ENCODE data around the gene TECR.
A peak's percentile ranks its signal among the peaks of the same experiment; 100 is the strongest.
"Not testable (repeated sequence)": the region's sequence is repeated elsewhere in the genome, so short reads cannot be mapped to it uniquely, and the experiment has no call there.

TECR gene

GRCh38 chr19:14540741-14541525, 11.5 kb downstream of the TECR start:
- no peak overlapping the region for H3K4me3 ChIP-seq
- TF ChIP-seq Cebpa-rat (IDR thresholded peaks at IDR 0.05): no peak
- peaks cover 0 to 19% (median 4%) of the 10 kb centered on the region in 11 experiments; a peak in 5 of 22 replicates for H3K36me3 ChIP-seq
- H3K4me2 ChIP-seq: no peak overlapping the region
- H3K4me1 ChIP-seq: peaks cover 40 to 79% (median 66%) of the 10 kb centered on the region in 10 experiments
- H4K20me1 ChIP-seq: peaks cover 27 to 73% (median 54%) of the 10 kb centered on the region in 11 experiments; a peak in 20 of 22 replicates
- H3K9me3 ChIP-seq (replicated peaks in 1 of 11): no peaks in the 10 kb centered on the region
- H3K27ac ChIP-seq: peak overlapping the region in 4 of 11 experiments; percentile 4 to 79 (median 14); a peak in 5 of 22 replicates
- no peaks in the 10 kb centered on the region for H3K27me3 ChIP-seq
- 0 out of 22 replicates have a peak overlapping the region, but pooled peaks of 1 of the 11 experiments have one; percentile 9 for H3K9ac ChIP-seq

DNA sequence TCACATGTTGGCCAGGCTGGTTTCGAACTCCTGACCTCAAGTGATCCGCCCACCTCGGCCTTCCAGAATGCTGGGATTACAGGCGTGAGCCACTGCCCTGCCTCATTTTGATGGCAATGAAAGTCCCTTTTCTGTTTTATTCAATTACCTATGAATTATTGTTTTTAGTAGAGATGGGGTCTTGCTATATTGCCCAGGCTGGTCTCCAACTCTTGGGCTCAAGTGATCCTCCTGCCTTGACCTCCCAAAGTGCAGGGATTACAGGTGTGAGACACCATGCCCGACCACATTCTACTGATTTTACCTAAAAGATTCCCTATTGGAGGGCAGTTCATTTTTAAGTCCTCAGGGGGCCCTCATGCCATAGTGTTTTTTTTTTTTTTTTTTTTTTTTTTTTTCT, 12.6 kb downstream of the TECR start:
- not testable (repeated sequence) for H3K4me3 ChIP-seq; H3K9ac ChIP-seq; H3K27me3 ChIP-seq; H3K9me3 ChIP-seq (replicated peaks in 1 of 11)
- H3K36me3 ChIP-seq: peaks cover 0 to 19% (median 5%) of the 10 kb centered on the region in 11 experiments; a peak in 5 of 22 replicates
- peaks cover 35 to 76% (median 59%) of the 10 kb centered on the region in 11 experiments; a peak in 20 of 22 replicates for H4K20me1 ChIP-seq
- peak overlapping the region in 9 of 11 experiments; percentile 58 to 79 (median 67); a peak in 16 of 22 replicates for H3K4me2 ChIP-seq
- peak overlapping the region in 6 of 11 experiments; percentile 52 to 79 (median 64); a peak in 9 of 22 replicates for H3K27ac ChIP-seq
- peaks cover 43 to 82% (median 69%) of the 10 kb centered on the region in 10 experiments for H3K4me1 ChIP-seq

DNA sequence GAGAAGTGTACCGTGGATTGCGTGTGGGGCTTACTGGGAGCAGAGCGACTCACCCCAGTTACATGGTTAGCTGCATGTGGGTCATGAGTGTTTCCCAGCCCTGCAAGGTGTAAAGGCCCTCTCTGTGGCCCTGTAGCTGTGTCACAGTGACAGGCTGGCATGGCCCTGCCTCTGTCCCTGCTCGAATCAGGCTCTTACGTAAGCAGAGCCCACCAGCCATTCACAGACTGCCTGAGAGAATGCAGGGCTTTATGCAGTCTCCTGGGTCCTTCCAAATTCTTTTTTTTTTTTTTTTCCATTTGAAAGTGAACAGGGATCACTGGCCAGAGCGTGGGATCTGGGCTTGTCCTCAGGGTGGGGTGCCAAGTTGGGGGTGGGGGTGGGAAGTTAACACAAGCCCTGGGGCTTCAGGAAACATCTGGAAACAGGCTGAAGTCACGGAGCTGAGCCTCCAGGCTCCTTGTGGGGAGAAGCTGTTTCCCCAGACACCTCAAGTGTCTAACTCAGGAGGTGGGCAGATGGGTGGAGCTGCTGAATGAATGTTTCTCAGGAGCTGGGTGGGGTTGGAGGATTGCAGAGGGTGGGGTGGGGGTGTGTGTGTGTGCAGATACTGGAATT, 13.4 kb downstream of the TECR start:
- H3K27ac ChIP-seq: peak overlapping the region in 9 of 11 experiments; percentile 7 to 79 (median 60); a peak in 17 of 22 replicates
- no peaks in the 10 kb centered on the region for H3K9me3 ChIP-seq (replicated peaks in 1 of 11)
- peaks cover 0 to 19% (median 5%) of the 10 kb centered on the region in 11 experiments; a peak in 6 of 22 replicates for H3K36me3 ChIP-seq
- H3K27me3 ChIP-seq: no peaks in the 10 kb centered on the region
- peaks cover 43 to 83% (median 71%) of the 10 kb centered on the region in 10 experiments for H3K4me1 ChIP-seq
- no peak overlapping the region for H3K4me3 ChIP-seq
- TF ChIP-seq Cebpa-rat (IDR thresholded peaks at IDR 0.05): no peak
- H4K20me1 ChIP-seq: peaks cover 28 to 73% (median 58%) of the 10 kb centered on the region in 11 experiments; a peak in 20 of 22 replicates
- H3K4me2 ChIP-seq: peak overlapping the region; percentile 58 to 79 (median 67)
- H3K9ac ChIP-seq: peak overlapping the region in 9 of 11 experiments; percentile 20 to 67 (median 44); a peak in 12 of 22 replicates

DNA sequence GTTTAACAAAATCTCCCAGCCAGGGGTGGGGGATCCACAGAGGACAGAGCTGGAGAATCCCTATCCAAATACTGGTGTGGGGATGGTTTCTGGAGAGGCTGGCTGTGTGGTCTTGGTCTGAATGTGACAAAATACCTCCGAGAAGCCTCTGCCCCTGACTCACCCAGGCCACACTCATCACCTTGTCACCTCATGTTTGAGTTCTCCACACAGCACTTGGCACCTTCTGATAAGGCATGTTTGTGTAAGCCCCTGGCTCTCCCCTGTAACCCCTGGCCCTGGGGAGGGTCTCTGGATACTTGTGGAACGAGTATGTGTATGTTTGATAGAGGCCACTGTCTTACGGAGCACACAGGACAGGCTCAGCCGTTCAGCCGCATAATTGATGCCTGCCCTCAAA, 14.7 kb downstream of the TECR start:
- no peaks in the 10 kb centered on the region for H3K9me3 ChIP-seq (replicated peaks in 1 of 11)
- H3K36me3 ChIP-seq: peaks cover under 1 to 29% (median 11%) of the 10 kb centered on the region in 11 experiments; a peak in 17 of 22 replicates
- 0 out of 20 replicates have a peak overlapping the region, but pooled peaks of 1 of the 10 experiments have one; percentile 25 for H3K4me3 ChIP-seq
- H3K4me2 ChIP-seq: peak overlapping the region; percentile 72 to 98 (median 93); a peak in 21 of 22 replicates
- no peak for TF ChIP-seq Cebpa-rat (IDR thresholded peaks at IDR 0.05)
- H3K27me3 ChIP-seq: no peaks in the 10 kb centered on the region
- H4K20me1 ChIP-seq: peaks cover 28 to 68% (median 55%) of the 10 kb centered on the region in 11 experiments; a peak in 20 of 22 replicates
- H3K27ac ChIP-seq: peak overlapping the region in 8 of 11 experiments; percentile 21 to 73 (median 58); a peak in 15 of 22 replicates
- peak overlapping the region in 8 of 11 experiments; percentile 1 to 67 (median 50); a peak in 11 of 22 replicates for H3K9ac ChIP-seq
- H3K4me1 ChIP-seq: peaks cover 43 to 87% (median 74%) of the 10 kb centered on the region in 10 experiments

DNA sequence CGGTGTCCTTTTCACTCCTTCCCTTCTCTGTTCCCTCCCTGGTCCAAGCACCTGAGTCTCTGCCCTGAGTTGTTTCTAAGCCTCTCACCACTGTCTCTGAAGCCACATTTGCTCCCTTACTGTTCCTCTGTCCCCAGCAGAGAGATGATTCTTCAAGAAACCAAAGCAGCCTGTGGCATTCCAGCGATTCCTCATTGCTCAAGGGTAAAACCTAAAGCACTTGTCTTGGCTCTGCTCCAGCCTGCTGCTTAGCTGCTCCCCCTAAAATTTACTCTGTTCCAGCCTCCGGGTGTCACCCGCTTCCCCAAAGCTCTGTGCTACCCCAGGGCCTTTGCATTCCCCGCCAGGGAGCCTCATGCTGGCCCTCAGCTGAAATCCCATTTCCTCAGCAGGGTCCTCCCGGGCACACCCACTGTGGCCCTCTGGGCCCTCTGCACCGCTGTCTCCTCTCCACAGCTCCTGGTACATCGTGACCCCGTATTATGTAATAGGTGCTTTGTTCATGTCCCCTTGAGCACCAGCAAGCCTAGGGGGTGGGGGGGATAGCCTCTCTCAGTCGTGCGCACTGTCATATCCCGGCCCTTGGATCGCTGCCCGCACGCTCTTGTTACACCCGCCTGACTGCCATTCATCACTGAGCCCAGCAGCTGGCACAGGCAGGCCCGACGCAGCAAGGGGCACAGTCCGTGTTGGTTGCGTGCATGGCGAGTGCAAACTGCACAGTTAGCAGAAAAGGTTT, 15.8 kb downstream of the TECR start:
- Histone ChIP-seq H3K9ac (peak overlapping the region in 9 of 11 experiments; percentile 9 to 70 (median 54); a peak in 15 of 22 replicates), H3K4me2 (peak overlapping the region; percentile 72 to 98 (median 93)), H4K20me1 (peaks cover 28 to 68% (median 57%) of the 10 kb centered on the region in 11 experiments; a peak in 20 of 22 replicates)

GRCh38 chr19:14545716-14546082, 16.3 kb downstream of the TECR start:
- peak overlapping the region in 8 of 11 experiments; percentile 2 to 73 (median 48); a peak in 15 of 22 replicates for H3K27ac ChIP-seq
- peaks cover 58 to 94% (median 83%) of the 10 kb centered on the region in 10 experiments for H3K4me1 ChIP-seq

More for the DNA sequence above, 15.8 kb downstream of the TECR start:
- no peaks in the 10 kb centered on the region for H3K27me3 ChIP-seq
- no peaks in the 10 kb centered on the region for H3K9me3 ChIP-seq (replicated peaks in 1 of 11)
- H3K27ac ChIP-seq: peak overlapping the region in 8 of 11 experiments; percentile 2 to 73 (median 48); a peak in 13 of 22 replicates
- H3K4me1 ChIP-seq: peaks cover 53 to 93% (median 78%) of the 10 kb centered on the region in 10 experiments
- TF ChIP-seq Cebpa-rat (IDR thresholded peaks at IDR 0.05): no peak
- peak overlapping the region in 9 of 10 experiments; percentile 13 to 51 (median 28); a peak in 7 of 20 replicates for H3K4me3 ChIP-seq
- peaks cover 9 to 28% (median 14%) of the 10 kb centered on the region in 11 experiments; a peak in 18 of 22 replicates for H3K36me3 ChIP-seq

DNA sequence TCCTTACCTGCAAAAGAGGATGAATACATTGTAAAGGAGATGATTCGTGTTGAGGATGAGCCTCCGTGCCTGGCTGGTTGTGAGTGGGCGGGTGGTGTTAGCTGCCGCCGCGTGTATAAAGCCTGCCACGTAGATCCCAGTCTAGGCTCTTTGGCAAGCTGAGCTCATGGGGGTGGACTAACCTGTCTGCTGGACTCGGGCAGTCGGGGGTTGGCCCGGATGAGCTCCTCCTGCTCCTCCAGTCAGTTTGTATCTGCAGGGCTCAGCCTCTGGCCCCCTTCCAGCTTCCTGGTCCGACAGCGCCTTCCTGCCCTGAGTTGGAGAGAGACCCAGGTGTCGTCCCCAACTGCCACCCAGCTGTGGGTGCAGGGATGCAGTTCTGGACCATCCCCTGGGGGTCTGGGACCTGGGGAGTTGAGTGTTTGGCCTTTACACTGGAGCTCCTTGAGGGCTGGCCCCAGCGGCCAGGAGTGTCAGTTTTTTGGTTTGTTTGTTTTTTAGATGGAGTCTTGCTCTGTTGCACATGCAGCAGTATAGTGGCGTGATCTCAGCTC, 20.9 kb downstream of the TECR start:
- Histone ChIP-seq H4K20me1 (peaks cover 23 to 68% (median 51%) of the 10 kb centered on the region in 11 experiments; a peak in 20 of 22 replicates), H3K27ac (peak overlapping the region in 9 of 11 experiments; percentile 16 to 84 (median 72); a peak in 18 of 22 replicates), H3K4me3 (peak overlapping the region in 3 of 10 experiments; percentile 17 to 47 (median 18); a peak in 3 of 20 replicates), H3K36me3 (peaks cover 10 to 31% (median 15%) of the 10 kb centered on the region in 11 experiments; a peak in 18 of 22 replicates), H3K27me3 (no peaks in the 10 kb centered on the region), H3K9me3 (replicated peaks in 1 of 11) (no peaks in the 10 kb centered on the region), H3K4me2 (peak overlapping the region; percentile 77 to 93 (median 88)), H3K9ac (peak overlapping the region; percentile 24 to 74 (median 67); a peak in 19 of 22 replicates), H3K4me1 (peaks cover 60 to 97% (median 90%) of the 10 kb centered on the region in 10 experiments)
- no peak for TF ChIP-seq Cebpa-rat (IDR thresholded peaks at IDR 0.05)

More at GRCh38 chr19:14545716-14546082, 16.3 kb downstream of the TECR start:
- Histone ChIP-seq H3K9ac (peak overlapping the region in 10 of 11 experiments; percentile 9 to 70 (median 47); a peak in 17 of 22 replicates), H3K4me3 (peak overlapping the region in 9 of 10 experiments; percentile 13 to 51 (median 28); a peak in 9 of 20 replicates), H4K20me1 (peaks cover 32 to 74% (median 56%) of the 10 kb centered on the region in 11 experiments; a peak in 20 of 22 replicates), H3K36me3 (peaks cover 9 to 28% (median 14%) of the 10 kb centered on the region in 11 experiments; a peak in 18 of 22 replicates), H3K9me3 (replicated peaks in 1 of 11) (no peaks in the 10 kb centered on the region), H3K4me2 (peak overlapping the region; percentile 72 to 98 (median 93)), H3K27me3 (no peaks in the 10 kb centered on the region)
- no peak for TF ChIP-seq Cebpa-rat (IDR thresholded peaks at IDR 0.05)

DNA sequence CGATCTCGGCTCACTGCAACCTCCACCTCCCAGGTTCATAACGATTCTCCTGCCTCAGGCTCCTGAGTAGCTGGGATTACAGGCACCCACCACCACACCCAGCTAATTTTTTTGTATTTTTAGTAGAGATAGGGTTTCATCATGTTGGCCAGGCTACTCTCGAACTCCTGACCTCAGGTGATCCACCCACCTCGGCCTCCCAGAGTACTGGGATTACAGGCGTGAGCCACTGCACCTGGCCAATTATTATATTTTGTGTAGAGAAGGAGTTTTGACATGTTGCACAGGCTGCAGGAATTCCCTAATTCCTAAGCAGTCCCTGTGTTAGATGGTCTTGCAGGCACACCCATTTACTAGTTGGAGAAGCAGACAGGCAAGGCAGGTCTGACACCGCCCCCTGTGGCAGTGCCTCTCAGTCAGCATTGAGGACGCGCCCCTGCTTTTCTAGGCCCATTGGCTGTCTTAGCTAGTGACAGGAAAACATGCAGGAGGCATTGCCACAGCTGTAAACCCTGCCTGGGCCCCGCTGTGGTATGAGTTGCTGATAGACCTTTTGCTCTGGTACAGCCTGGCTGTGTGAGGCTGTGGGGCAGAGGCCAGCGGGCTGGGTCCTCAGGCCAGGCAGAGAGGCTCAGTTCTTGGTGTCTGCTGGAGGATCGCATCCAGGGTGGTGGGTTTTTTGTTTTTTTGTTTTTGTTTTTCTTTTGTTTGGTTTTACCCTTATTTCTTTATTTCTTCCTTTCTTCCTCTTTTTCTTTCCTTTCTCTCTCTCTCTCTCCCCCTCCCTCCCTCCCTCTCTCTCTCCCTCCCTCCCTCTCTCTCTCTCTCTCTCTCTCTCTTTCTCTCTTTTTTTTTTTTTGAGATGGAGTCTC, 22.0 kb downstream of the TECR start:
- not testable (repeated sequence) for H3K27me3 ChIP-seq; H3K9me3 ChIP-seq (replicated peaks in 1 of 11)
- Histone ChIP-seq H3K4me3 (peak overlapping the region in 2 of 10 experiments; percentile 22 to 47; a peak in 4 of 20 replicates), H3K4me2 (peak overlapping the region; percentile 77 to 93 (median 88)), H3K9ac (peak overlapping the region; percentile 53 to 74 (median 67); a peak in 19 of 22 replicates), H3K4me1 (peaks cover 51 to 97% (median 88%) of the 10 kb centered on the region in 10 experiments), H3K27ac (peak overlapping the region in 10 of 11 experiments; percentile 57 to 84 (median 73); a peak in 19 of 22 replicates), H3K36me3 (peaks cover 10 to 31% (median 15%) of the 10 kb centered on the region in 11 experiments; a peak in 18 of 22 replicates), H4K20me1 (peaks cover 21 to 68% (median 49%) of the 10 kb centered on the region in 11 experiments; a peak in 19 of 22 replicates)

DNA sequence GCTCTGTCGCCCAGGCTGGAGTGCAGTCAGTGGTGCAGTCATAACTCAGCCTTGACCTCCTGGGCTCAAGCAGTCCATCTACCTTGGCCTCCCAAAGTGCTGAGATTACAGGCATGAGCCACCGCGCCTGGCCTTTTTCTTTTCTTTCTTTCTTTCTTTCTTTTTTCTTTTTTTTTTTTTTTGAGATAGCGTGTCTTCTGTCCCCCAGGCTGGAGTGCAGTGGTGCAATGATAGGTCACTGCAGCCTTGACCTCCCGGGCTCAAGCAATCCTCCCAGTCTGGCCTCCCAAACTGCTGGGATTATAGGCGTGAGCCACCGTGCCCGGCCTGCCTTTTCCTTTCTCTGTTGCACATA, 22.6 kb downstream of the TECR start:
- peaks cover 57 to 97% (median 88%) of the 10 kb centered on the region in 10 experiments for H3K4me1 ChIP-seq

More for the DNA sequence above, 22.6 kb downstream of the TECR start:
- H3K36me3 ChIP-seq: peaks cover 10 to 31% (median 15%) of the 10 kb centered on the region in 11 experiments; a peak in 18 of 22 replicates
- not testable (repeated sequence) for H3K9me3 ChIP-seq (replicated peaks in 1 of 11); H3K27me3 ChIP-seq
- peak overlapping the region in 9 of 11 experiments; percentile 49 to 81 (median 65); a peak in 19 of 22 replicates for H3K27ac ChIP-seq
- peak overlapping the region; percentile 77 to 93 (median 88) for H3K4me2 ChIP-seq
- peak overlapping the region in 1 of 10 experiments; percentile 48; a peak in 1 of 20 replicates for H3K4me3 ChIP-seq
- H4K20me1 ChIP-seq: peaks cover 16 to 68% (median 50%) of the 10 kb centered on the region in 11 experiments; a peak in 16 of 22 replicates
- H3K9ac ChIP-seq: peak overlapping the region in 9 of 11 experiments; percentile 44 to 73 (median 59); a peak in 15 of 22 replicates
